ENCODE data around the gene TRIM3.

- TF ChIP-seq POLR2A (IDR thresholded peaks at IDR 0.05) (no peak), CTCF (IDR thresholded peaks at IDR 0.05 in 4 of 5, conservative IDR thresholded peaks at IDR 0.05 in 1 of 5) (no peak)
Measured at GRCh38 chr11:6498544-6498943, 24.8 kb upstream of the TRIM3 start.
